Retinal pigment epithelial cell (primary cell): Measurements from ENCODE around the gene IMPG2.

Experiments used
- DNase-seq: peaks from one replicate; pipeline ENCODE4 v3.0.0-alpha.2; 2010; ENCODE audit warnings: low read depth
- H3K4me3 ChIP-seq: 2 replicates; pipeline ENCODE4 v1.5.1; 2011; ENCODE audit warnings: mild to moderate bottlenecking, low read length, control low read depth, moderate library complexity
- TF ChIP-seq, protein P1 (sequence below): conservative IDR thresholded peaks from 2 replicates; pipeline ENCODE4 v1.5.1; 2011; ENCODE audit warnings: low read depth, low read length, control low read depth, inconsistent platforms

The IMPG2 gene

GRCh38 chr3:101266071-101266470 is 54.3 kb downstream of the IMPG2 start:
- TF ChIP-seq, protein P1, sequence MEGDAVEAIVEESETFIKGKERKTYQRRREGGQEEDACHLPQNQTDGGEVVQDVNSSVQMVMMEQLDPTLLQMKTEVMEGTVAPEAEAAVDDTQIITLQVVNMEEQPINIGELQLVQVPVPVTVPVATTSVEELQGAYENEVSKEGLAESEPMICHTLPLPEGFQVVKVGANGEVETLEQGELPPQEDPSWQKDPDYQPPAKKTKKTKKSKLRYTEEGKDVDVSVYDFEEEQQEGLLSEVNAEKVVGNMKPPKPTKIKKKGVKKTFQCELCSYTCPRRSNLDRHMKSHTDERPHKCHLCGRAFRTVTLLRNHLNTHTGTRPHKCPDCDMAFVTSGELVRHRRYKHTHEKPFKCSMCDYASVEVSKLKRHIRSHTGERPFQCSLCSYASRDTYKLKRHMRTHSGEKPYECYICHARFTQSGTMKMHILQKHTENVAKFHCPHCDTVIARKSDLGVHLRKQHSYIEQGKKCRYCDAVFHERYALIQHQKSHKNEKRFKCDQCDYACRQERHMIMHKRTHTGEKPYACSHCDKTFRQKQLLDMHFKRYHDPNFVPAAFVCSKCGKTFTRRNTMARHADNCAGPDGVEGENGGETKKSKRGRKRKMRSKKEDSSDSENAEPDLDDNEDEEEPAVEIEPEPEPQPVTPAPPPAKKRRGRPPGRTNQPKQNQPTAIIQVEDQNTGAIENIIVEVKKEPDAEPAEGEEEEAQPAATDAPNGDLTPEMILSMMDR, result no peak

DNA sequence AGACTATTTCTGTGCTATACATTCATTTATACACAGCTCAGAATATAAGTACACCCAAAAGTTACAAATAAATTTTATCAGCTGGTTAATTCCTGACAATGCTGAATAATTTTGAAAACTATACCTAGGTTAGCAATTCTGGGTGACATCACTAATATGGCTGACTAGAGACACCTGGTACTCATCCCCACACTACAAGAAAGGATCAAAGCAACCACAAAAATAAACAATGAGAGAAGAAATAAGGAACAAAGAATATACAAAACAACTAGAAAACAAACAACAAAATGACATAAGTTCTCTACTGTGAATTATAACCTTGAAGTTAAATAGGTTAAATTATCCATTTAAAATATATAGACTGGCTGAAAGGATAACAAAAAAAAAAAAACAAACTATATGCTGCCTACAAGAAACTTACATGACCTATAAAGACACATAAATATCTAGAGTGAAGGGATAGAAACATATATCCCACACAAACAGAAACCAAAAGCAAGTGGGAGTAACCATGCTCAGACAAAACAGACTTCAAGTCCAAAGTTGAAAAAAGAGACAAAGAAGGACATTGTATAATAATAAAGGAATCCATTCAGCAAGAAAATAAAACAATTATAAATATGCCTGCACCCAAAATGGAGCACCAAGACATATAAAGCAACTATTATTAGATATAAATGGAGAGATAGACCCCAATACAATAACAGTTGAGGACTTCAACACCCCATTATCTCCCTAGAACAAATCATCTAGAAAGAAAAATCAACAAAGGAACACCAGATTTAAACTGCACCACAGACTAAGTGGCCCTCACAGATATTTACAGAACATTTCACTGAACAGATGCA is 57.8 kb downstream of the IMPG2 start:
- no peak for DNase-seq
- H3K4me3 ChIP-seq, result no peak overlapping the region
- TF ChIP-seq, protein P1, result no peak

More at GRCh38 chr3:101266071-101266470, 54.3 kb downstream of the IMPG2 start:
- H3K4me3 ChIP-seq, result no peak overlapping the region
- no peak for DNase-seq

- DNase-seq, result no peak
- H3K4me3 ChIP-seq, result no peak overlapping the region
- TF ChIP-seq, protein P1, result no peak
Measured at GRCh38 chr3:101261506-101261905, 58.9 kb downstream of the IMPG2 start.

- DNase-seq, result no peak
- H3K4me3 ChIP-seq, result no peak overlapping the region
- TF ChIP-seq, protein P1, result no peak
Measured at GRCh38 chr3:101259485-101260341, 60.7 kb downstream of the IMPG2 start.

- TF ChIP-seq, protein P1, result no peak
- no peak for DNase-seq
- H3K4me3 ChIP-seq, result no peak overlapping the region
Measured at GRCh38 chr3:101256511-101256910, 63.9 kb downstream of the IMPG2 start.

- H3K4me3 ChIP-seq, result no peak overlapping the region
- TF ChIP-seq, protein P1, result no peak
- DNase-seq, result no peak
Measured at GRCh38 chr3:101255441-101255840, 64.9 kb downstream of the IMPG2 start.
